Spleen (tissue), 11 donors: ENCODE measurements around the gene PCED1A. TPM values are rescaled to one million over a fixed set of nuclear protein-coding genes. Genes with fewer than 3 reads are reported as not detected.
"Not testable (repeated sequence)": the region's sequence is repeated elsewhere in the genome, so short reads cannot be mapped to it uniquely, and the experiment has no call there.

Experiments
- DNase-seq: peaks from one replicate; pipeline ENCODE4 v3.0.0-alpha.2; 2020
- H3K27ac ChIP-seq, 8 donors: fragments of 200-600 bp; sonication (generic) in 7 of 8; 1 replicate in 4 of 8; 2 replicates in 4 of 8; pipeline versions ENCODE4 v1.5.0 to v1.8.0; 2016 to 2021; ENCODE audit warnings: inconsistent platforms in 4 of 8, mild to moderate bottlenecking in 4 of 8, moderate library complexity in 1 of 8
- H3K27me3 ChIP-seq, 7 donors: fragments of 200-600 bp; sonication (generic) in 6 of 7; replicated peaks in 1 of 7; 1 replicate in 4 of 7; 2 replicates in 3 of 7; pipeline versions ENCODE4 v1.5.0 to v1.8.0; 2016 to 2021; ENCODE audit warnings: inconsistent platforms in 3 of 7, mild to moderate bottlenecking in 1 of 7
- H3K36me3 ChIP-seq, 6 donors: fragments of 200-600 bp; sonication (generic) in 5 of 6; 1 replicate in 4 of 6; 2 replicates in 2 of 6; pipeline versions ENCODE4 v1.5.0 to v1.8.0; 2016 to 2021; ENCODE audit warnings: inconsistent platforms in 2 of 6
- H3K4me1 ChIP-seq, 6 donors: fragments of 200-600 bp; sonication (generic) in 5 of 6; 1 replicate in 3 of 6; 2 replicates in 3 of 6; pipeline versions ENCODE4 v1.5.0 to v1.8.0; 2016 to 2021; ENCODE audit warnings: inconsistent platforms in 3 of 6
- H3K4me3 ChIP-seq, 8 donors: fragments of 200-600 bp; sonication (generic) in 7 of 8; 1 replicate in 4 of 8; 2 replicates in 4 of 8; pipeline versions ENCODE4 v1.5.0 to v1.8.0; 2016 to 2021; ENCODE audit warnings: inconsistent platforms in 4 of 8, mild to moderate bottlenecking in 4 of 8, moderate library complexity in 2 of 8
- H3K9me3 ChIP-seq, 8 donors: fragments of 200-600 bp; sonication (generic) in 7 of 8; 1 replicate in 4 of 8; 2 replicates in 4 of 8; pipeline versions ENCODE4 v1.5.0 to v1.8.0; 2016 to 2021; ENCODE audit warnings: inconsistent platforms in 4 of 8
- POLR2A ChIP-seq, 3 donors: fragments of 450-650 bp; IDR thresholded peaks; one replicate each; pipeline ENCODE4 v1.5.1; 2017; ENCODE audit warnings: antibody characterized with exemption in 3 of 3, mild to moderate bottlenecking in 1 of 3
- POLR2AphosphoS5 ChIP-seq, 3 donors: sonication (generic); formaldehyde crosslinking; IDR thresholded peaks; one replicate each; pipeline ENCODE4 v1.5.1; 2017; ENCODE audit warnings: antibody characterized with exemption in 3 of 3
- WGBS, 5 donors: extraction: QIAGEN DNeasy Blood & Tissue Kit in 3 of 5; methylation state at CpG; one replicate each; pipeline versions ENCODE4 v1.1.5 to v1.1.7; 2013 to 2018; 5-methylcytosine and 5-hydroxymethylcytosine counted together
- intact Hi-C: fragments of 100-400 bp; cut with DNase I; formaldehyde crosslinking; loops from one replicate; pipeline ENCODE4 v1.15.0; 2023; ENCODE audit warnings: low total_unique reads
- polyA plus RNA-seq, 3 donors: library from polyadenylated mRNA; stranded (reverse); fragments of 200-250 nt; gene quantifications; one replicate each; pipeline ENCODE4 v1.2.1, GENCODE V29; 2013
- total RNA-seq, 7 donors: library from RNA; depleted of rRNA in 3 of 7; stranded (reverse); fragments of >200 nt in 3 of 7; fragmentation: NEBNext Ultra II Directional in 4 of 7; extraction: Animal tissue kit (Norgen Biotek cat#: 25700) in 4 of 7; gene quantifications; one replicate each; pipeline versions ENCODE4 v1.1.0 to v1.2.1, GENCODE V29; 2016 to 2021
- TF ChIP-seq, protein P1 (sequence below), 11 experiments: fragments of 200-600 bp in 7 of 11; fragments of 450-650 bp in 4 of 11; sonication (generic) in 4 of 11; IDR thresholded peaks in 8 of 11; conservative IDR thresholded peaks in 3 of 11; 1 replicate in 7 of 11; 2 replicates in 4 of 11; pipeline versions ENCODE4 v1.4.0 to v1.8.0; 2016 to 2021; ENCODE audit warnings: antibody characterized with exemption in 11 of 11, inconsistent platforms in 4 of 11, mild to moderate bottlenecking in 1 of 11
- donor health status: healthy with polysubstance abuse.
- donor health status: DM: no; HTN: no; CAD: no; lungs with moderate emphysema.
- donor health status: DM: no; HTN: no; CAD: no.
- donor health status: Bipolar disorder and iron deficiency.
- donor health status: healthy.
- donor health status: DM: no; HTN: no; CAD: no.
- donor health status: DM: yes; HTN: yes; CAD: no.

Gene PCED1A
- total and polyA plus RNA-seq, 10 donors = 38.2 to 165 (median 56.9) TPM

GRCh38 chr20:2814076-2814475 lies 26.4 kb downstream of the PCED1A start:
- intact Hi-C loops = no loop called here
- Histone ChIP-seq H3K27me3 (peaks cover 0 to 42% (median 0%) of the 10 kb centered on the region in 7 donors), H3K4me3 (no peak overlapping the region), H3K9me3 (peaks cover 0 to 17% (median 10%) of the 10 kb centered on the region in 8 donors), H3K36me3 (no peaks in the 10 kb centered on the region), H3K27ac (no peak overlapping the region), H3K4me1 (peaks cover 0 to 6% (median 0%) of the 10 kb centered on the region in 6 donors)
- WGBS, 5 donors = 92 to 100% (median 97%) methylated on average over 1 of the region's 1 CpG
- TF ChIP-seq POLR2AphosphoS5 (IDR thresholded peaks at IDR 0.05) (no peak), POLR2A (IDR thresholded peaks at IDR 0.05) (no peak)
- TF ChIP-seq, protein P1, sequence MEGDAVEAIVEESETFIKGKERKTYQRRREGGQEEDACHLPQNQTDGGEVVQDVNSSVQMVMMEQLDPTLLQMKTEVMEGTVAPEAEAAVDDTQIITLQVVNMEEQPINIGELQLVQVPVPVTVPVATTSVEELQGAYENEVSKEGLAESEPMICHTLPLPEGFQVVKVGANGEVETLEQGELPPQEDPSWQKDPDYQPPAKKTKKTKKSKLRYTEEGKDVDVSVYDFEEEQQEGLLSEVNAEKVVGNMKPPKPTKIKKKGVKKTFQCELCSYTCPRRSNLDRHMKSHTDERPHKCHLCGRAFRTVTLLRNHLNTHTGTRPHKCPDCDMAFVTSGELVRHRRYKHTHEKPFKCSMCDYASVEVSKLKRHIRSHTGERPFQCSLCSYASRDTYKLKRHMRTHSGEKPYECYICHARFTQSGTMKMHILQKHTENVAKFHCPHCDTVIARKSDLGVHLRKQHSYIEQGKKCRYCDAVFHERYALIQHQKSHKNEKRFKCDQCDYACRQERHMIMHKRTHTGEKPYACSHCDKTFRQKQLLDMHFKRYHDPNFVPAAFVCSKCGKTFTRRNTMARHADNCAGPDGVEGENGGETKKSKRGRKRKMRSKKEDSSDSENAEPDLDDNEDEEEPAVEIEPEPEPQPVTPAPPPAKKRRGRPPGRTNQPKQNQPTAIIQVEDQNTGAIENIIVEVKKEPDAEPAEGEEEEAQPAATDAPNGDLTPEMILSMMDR (IDR thresholded peaks at IDR 0.05 in 8 of 11, conservative IDR thresholded peaks at IDR 0.05 in 3 of 11) = no peak
- no peak for DNase-seq

- intact Hi-C loops = no loop called here
- no peaks in the 10 kb centered on the region for H3K36me3 ChIP-seq
- H3K27me3 ChIP-seq = peaks cover 0 to 58% (median under 1%) of the 10 kb centered on the region in 7 donors
- H3K4me1 ChIP-seq = no peaks in the 10 kb centered on the region
- WGBS, 5 donors = 70 to 95% (median 72%) methylated on average over 3 of the region's 3 CpGs
- H3K27ac ChIP-seq = no peak overlapping the region
- TF ChIP-seq, protein P1 (IDR thresholded peaks at IDR 0.05 in 8 of 11, conservative IDR thresholded peaks at IDR 0.05 in 3 of 11) = no peak
- no peak for TF ChIP-seq POLR2A (IDR thresholded peaks at IDR 0.05)
- TF ChIP-seq POLR2AphosphoS5 (IDR thresholded peaks at IDR 0.05) = no peak
- H3K4me3 ChIP-seq = no peak overlapping the region
- H3K9me3 ChIP-seq = peaks cover 0 to 17% (median 10%) of the 10 kb centered on the region in 8 donors
- DNase-seq = no peak
Measured at GRCh38 chr20:2812189-2812588, 28.3 kb downstream of the PCED1A start.

GRCh38 chr20:2809690-2810089 lies 30.8 kb downstream of the PCED1A start:
- 84 to 94% (median 91%) methylated on average over 10 of the region's 10 CpGs for WGBS, 5 donors
- Histone ChIP-seq H3K9me3 (peaks cover 0 to 17% (median 10%) of the 10 kb centered on the region in 8 donors), H3K27me3 (peaks cover 0 to 76% (median 16%) of the 10 kb centered on the region in 7 donors), H3K36me3 (no peaks in the 10 kb centered on the region), H3K4me1 (peaks cover 0 to 6% (median 0%) of the 10 kb centered on the region in 6 donors), H3K27ac (no peak overlapping the region), H3K4me3 (no peak overlapping the region)
- no peak for DNase-seq
- TF ChIP-seq POLR2AphosphoS5 (IDR thresholded peaks at IDR 0.05) (no peak), POLR2A (IDR thresholded peaks at IDR 0.05) (no peak)
- TF ChIP-seq, protein P1 (IDR thresholded peaks at IDR 0.05 in 8 of 11, conservative IDR thresholded peaks at IDR 0.05 in 3 of 11) = no peak
- intact Hi-C loops = no loop called here

DNA sequence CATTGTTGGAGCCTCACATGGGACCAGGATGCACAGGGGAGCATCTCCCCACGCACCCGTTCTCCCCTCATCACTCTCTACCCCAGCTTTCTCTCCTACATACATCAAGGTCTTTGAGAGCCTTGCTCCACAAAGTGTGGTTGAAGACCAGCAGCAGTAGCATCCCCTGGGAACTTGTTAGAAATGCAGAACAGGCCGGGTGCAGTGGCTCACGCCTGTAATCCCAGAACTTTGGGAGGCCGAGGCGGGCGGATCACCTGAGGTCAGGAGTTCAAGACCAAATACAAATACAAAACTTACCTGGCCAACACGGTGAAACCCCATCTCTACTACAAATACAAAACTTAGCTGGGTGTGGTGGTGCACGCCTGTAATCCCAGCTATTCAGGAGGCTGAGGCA lies 32.5 kb downstream of the PCED1A start:
- H3K27ac ChIP-seq, H3K4me1 ChIP-seq, intact Hi-C loops, H3K36me3 ChIP-seq, DNase-seq, H3K4me3 ChIP-seq: not testable (repeated sequence)
- Histone ChIP-seq H3K27me3 (peaks cover 0 to 93% (median 21%) of the 10 kb centered on the region in 7 donors), H3K9me3 (peaks cover 0 to 15% (median 10%) of the 10 kb centered on the region in 8 donors)
- 83 to 89% (median 86%) methylated on average over 9 of the region's 9 CpGs for WGBS, 5 donors

DNA sequence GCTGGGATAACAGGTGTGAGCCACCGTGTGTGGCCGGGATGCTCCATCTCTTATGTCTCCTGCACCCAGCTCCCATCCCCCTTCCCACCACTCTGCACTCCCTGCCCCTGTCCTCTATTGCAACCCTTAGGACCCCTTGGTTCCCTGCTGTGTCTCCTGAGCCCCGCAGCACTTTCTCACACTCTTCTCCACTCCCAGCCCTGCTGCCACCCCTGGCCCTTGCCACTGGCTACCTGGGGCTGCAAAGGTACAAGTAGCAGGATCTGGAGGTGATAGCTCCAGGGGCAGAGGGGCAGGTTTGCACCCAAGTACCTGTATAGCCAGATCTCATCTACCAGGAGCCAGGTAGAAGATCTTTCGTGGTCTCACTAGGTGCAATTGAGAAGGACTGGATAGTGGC lies 33.4 kb downstream of the PCED1A start:
- Histone ChIP-seq H3K27me3 (peaks cover 0 to 94% (median 21%) of the 10 kb centered on the region in 7 donors), H3K9me3 (peaks cover 0 to 7% (median 2%) of the 10 kb centered on the region in 8 donors), H3K27ac (no peak overlapping the region), H3K36me3 (no peaks in the 10 kb centered on the region), H3K4me3 (no peak overlapping the region), H3K4me1 (peaks cover 0 to 6% (median 0%) of the 10 kb centered on the region in 6 donors)
- 74 to 90% (median 84%) methylated on average over 4 of the region's 4 CpGs for WGBS, 5 donors
- TF ChIP-seq POLR2AphosphoS5 (IDR thresholded peaks at IDR 0.05) (no peak), POLR2A (IDR thresholded peaks at IDR 0.05) (no peak)
- TF ChIP-seq, protein P1 (IDR thresholded peaks at IDR 0.05 in 8 of 11, conservative IDR thresholded peaks at IDR 0.05 in 3 of 11) = no peak
- intact Hi-C loops = no loop called here
- no peak for DNase-seq
